Hematopoietic multipotent progenitor cell treated with erythropoietin and hydrocortisone succinate and interleukin-3 and kit ligand, for 6 days (in vitro differentiated cells): ENCODE measurements around the gene RBP2.
"Not testable (repeated sequence)": the region's sequence is repeated elsewhere in the genome, so short reads cannot be mapped to it uniquely, and the experiment has no call there.

Experiments
- DNase-seq: peaks from one replicate; pipeline ENCODE4 v3.0.0-alpha.2; 2015

RBP2 gene

DNA sequence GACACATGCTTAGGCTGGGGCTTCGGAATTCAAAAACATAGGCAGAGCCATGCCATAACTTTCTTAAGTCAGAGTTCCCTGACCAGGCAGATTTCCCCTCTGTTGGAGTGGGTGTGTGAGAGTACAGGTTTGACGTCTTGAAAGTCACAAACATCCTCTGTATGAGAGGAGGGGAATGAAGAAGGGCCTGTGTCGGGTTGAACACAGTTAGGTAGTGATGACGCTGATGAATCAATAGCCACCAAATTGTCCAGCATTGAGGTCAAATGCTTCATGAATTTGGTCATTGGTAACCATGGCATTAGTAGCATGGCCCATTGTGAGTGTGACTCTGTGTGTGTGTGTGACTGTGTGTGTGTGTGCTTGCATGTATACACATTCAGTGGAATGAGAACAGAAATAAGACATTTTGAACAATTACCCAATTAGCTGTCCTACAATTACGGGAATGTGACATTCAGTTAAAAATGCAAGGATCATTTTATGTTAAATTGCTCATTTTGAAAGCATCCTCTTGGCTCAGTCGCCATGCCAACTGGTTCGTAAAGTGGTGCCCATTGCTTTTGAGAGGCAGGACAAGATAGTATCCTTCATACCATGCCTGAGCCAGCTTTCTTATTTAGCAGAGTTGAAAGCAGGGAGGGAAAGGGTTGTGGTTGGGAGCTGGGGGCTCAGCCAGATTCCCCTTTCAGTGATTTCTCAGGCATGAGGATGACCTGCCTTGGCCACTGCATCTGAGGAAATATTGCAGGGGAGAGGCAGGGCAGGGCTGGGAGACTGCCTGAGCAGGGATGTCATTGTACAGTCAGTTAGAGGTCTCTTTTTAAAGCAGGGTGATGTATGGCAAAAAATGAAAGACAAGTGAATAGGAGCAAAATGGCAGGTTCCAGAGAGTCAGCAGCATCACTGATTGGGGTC is 35.4 kb downstream of the RBP2 start:
- no peak for DNase-seq

DNA sequence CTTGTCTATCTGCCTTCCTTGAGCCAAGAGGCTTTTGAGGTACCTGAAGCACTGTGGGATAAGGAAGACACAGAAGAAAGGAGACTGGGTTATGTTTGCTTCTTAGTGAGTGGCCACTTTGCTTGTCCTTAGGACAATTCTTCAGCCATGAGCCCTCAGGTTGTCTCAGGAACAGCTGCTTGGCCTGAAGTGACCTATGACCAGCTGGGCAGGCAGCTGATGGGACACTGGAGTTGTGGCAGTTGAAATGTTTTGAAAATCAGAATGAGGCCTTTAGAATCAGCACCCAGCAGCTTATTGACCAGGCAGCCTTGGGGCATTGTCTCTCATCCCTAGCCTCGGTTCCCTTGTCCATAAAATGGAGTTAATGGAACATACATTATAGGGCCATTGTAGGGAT is 37.0 kb downstream of the RBP2 start:
- no peak for DNase-seq

DNA sequence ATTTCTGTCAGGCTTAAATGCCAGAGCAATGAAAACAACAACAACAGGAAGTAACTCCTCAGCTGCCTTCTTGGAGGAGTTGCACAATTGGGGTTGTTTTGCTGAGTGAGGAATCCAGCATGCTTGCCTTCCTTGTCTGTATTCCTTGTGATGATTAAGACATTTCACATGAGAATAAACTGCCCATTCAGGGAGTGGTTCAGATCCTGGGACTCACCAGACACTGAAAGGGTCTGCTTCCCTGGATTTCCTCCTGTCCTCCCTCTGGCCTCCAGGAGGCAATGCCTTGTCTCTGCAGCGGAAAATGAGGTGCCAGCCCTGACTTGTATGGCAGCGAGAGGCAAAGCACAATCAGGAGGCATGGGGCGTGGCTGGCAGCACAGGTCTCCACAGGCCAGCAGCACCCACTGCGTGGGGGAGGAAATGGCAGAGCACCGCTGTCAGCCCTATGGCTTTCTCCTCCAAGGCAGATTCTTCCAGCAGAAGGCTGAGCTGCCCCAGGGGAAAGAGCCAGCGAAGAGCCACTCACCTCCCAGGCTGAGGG is 41.5 kb downstream of the RBP2 start:
- DNase-seq: no peak

DNA sequence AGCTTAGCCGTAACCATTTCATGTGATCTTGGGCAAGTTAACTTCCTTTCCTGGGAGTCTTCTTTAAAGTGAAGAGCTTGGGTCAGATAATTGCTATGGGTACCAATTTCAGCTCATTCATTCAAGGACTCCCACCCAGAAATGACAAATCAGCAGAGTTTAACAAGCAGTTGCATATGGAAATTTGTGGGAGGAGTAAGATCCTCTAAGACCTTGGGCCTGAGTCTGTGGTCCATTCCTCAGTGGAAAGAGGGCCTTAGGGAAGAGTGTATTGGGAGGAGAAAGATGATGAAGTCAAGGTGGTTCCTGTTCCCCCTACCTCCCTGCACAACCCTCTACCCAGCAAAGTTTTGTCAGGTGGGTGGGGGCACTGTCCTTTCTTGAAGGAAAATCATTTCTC is 42.1 kb downstream of the RBP2 start:
- DNase-seq: no peak

DNA sequence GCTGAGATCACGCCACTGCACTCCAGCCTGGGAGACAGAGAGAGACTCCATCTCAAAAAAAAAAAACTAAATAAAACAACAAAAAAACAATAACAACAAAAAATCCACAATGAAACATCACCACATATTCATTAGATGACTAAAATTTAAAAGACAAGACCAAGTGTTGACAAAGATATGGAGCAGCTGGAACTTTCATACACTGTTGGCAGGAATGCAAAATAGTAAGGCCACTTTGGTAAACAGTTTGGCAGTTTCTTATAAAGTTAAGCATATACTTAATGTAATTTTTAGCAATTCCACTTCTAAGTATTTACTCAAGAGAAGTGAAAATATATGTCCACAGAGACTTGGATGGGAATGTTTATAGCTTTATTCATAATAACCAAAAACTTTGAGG is 43.2 kb downstream of the RBP2 start:
- no peak for DNase-seq

DNA sequence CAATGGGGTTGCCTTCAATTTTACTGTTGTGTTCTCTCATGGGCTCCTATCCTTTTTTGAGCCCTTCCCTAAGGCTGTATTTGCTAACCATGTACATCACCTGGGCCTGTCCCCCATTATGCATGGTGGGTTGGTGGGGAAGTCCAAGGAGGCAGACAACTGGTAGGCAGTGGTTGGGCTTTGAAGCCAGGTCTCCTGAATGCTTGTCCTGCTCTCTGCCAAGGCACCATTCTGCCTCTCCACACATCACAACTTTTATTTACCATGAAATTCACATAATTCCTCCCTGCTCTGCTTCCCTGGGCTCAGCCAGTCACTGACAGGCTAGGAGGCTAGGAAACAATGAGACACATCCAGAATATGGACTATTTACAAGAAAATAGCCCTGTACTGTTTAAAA is 45.8 kb downstream of the RBP2 start:
- DNase-seq: no peak

DNA sequence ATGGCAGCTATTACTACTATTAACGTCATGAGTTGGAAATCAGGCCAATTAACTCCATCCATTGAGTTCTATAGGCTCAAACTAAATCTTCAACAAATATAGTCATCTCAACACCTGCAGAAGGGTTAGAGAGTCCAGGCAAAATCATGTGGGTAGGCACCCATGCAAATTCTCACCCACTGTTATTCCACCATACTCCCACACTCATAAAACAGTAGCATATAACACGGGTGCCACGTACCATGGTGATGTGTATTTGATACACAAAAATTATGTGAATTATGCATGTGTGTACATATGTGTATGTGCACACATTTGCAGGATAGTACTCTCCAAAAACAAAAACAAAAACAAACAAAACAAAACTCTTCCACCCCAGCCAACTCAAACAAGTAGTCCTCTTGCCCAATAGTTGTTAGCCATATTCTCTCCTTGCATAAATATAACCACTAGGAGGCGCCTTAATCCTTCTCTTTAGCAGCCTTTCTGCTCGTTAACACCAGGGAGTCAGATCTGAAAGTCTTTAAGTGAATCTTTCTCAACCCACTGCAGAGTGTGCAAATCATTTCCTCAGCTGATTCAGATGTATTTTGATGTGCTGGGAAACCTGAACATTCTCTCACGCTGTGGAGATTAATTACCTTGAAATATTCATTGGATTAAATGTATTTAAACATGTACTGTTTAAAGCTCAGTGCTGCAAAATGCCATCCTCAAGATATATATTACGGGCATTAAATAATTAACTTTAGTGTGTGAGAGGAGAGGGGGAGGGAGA is 48.8 kb downstream of the RBP2 start:
- DNase-seq: peak; percentile 95

DNA sequence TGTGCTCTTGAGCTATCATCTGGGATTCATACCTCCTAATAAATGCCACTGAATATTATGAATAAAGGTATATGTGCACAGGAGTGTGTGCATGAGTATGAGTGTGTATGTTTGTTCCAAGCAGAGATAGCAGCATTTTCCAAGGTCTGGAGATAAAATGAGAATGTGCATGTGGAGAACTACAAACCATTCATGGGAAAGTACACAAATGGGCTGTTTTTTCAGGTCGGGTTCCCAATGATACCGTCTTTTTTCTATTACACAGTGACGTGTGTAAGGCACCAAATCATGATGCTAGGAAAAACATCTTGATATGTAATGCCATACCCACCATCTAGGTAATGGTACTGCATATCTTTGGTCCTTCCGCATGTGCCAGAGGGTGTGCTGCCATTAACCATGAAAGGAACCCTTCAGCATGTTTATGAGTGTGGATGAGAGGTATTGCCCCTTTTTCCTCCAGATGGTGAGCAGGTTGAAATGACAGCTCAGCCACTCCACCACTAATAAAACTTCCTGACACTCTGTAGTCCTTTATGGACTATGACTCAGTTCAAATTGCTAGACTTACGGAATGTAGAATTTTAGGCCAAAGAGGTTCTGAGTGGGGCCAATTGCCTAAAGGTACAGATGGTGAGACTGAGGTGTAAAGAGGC is 50.4 kb downstream of the RBP2 start:
- no peak for DNase-seq

DNA sequence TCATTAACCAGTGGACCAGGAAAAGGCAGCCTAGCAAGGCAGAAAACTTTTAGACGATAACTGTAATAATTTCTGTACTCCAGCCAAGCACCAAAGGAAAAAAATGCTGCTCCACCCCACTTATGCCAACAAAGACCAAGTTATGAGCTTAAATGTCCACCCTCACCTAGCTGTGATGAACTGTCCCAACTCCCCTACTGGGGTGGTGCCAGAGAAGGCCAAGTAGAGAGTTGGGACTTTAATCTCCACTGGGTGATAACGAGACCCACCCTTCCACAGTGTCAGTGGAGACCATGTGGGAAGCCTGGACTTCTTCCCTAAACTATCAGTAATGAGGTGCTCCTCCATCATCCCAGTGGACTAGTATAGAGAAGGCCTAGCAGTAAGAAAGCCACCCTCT is 53.1 kb downstream of the RBP2 start:
- no peak for DNase-seq

DNA sequence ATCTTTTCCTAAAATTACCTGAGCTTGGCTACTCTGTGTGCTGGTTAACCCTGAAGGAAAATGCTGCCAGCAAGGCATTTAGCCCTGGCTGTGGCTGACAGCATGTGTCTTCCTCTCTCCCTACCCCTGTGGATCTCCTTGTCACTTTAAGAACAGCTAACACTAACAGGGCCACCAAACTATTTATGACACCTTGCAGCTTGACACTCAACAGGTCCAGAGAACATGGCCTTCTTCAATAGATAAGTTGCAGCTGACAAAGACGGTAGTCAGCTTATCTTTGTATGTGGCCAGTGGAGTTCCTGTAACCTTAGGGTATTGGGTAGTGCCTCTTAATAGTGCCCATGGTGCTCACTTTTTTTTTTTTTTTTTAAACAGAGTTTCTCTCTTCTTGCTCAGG is 54.9 kb downstream of the RBP2 start:
- peak; percentile 59 for DNase-seq

DNA sequence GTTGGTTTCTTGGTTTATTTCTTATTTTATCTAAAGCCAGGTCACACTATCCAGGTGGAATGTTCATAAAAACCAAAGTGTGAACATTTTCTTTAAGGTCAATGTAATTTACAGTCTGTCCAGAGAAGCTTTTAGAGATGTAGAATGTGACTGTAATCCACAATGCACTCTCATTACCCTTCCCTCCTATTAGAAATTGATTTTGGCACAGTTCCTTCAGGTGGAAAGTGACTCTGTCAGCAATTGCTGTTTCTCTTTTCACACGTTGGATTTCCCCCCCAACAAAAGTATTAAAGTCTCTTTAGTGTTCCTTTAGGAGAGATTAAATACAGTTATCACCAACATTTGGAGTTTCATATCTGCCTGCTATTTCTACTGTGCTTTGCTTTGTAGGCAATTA is 55.3 kb downstream of the RBP2 start:
- no peak for DNase-seq

DNA sequence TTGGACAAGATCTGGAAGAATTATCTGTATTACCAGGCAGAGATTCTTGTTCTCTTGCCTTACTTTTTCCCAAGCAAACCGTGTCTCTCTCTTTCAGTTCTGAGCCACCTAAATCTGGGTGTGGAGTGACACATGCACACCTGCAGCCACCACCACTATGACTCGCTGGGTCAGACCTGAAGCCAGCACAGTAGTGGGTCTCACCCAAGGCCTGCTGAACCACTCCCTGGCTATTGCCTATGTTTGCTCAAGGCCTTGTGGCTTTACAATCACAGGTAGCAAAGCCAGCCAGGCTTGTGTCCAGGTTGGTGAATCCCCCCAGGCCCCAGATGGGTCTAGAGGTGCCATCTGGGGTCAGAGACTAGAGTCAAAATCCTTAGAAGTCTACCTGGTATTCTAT is 58.2 kb downstream of the RBP2 start:
- no peak for DNase-seq

DNA sequence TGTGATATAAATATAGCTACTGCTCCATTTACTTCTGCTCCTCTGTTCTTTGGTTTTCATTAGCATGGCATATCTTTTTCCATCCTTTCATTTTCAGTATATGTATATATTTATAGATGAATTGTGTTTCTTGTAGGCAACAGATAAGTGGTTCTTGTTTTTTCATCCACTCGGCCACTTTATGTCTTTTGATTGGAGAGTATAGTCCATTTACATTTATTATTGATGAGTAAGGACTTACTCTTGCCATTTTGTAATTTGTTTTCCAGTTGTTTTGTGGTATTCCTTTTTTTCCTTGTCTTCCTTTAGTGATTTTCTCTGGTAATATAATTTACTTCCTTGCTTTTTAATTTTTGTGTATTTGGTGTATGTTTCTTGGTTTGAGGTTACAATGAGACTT is 60.0 kb downstream of the RBP2 start:
- no peak for DNase-seq

DNA sequence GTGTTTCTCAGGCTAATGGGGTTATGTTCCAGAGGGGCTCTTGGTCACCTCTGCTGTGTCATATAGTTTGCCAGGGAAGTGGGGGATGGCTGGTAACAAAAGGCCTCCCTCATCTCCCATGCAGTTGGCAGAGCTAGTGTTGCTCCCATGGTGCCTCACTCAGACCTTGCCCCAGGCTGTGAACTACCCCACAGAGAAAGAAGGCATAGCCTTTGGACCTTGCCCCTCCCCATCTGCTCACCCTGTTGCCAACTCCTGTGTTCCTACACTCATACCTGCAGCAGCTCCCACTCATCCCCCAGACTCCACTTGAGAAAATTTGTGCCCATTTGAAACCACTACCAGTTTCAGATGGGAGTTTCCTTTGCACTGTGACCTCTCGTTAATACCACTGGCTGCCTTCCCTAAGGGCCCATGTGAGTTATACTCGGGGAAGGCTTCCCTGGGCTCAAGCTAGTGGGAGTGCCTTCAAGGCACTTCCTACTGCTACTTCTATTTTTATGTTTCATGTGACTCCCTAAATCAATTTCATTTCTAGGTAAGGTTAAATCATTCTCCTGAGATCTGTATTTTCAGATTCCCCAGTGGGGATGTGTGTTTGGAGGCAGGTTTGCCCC is 61.6 kb downstream of the RBP2 start:
- DNase-seq: no peak

DNA sequence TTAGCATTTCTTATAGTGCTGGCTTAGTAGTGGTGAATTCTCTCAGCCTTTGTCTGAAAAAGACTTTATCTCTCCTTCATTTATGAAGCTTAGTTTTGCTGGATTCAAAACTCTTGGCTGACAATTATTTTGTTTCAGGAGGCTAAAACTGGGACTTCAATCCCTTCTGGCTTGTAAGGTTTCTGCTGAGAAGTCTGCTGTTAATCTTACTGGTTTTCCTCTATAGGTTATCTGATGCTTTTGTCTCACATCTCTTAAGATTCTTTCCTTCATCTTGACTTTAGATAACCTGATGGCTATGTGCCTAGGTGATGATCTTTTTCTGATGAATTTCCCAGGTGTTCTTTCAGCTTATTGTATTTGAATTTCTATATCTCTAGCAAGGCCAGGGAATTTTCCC is 63.4 kb downstream of the RBP2 start:
- DNase-seq: not testable (repeated sequence)
